Measurements from ENCODE around the gene MCTP2.
"Not testable (repeated sequence)": the region's sequence is repeated elsewhere in the genome, so short reads cannot be mapped to it uniquely, and the experiment has no call there.

GRCh38 chr15:94243003-94243402 lies 11.6 kb downstream of the MCTP2 start:
- TF ChIP-seq CTCF (tag by site-specific recombination; IDR thresholded peaks at IDR 0.05); ZNF510 (tag by site-specific recombination; IDR thresholded peaks at IDR 0.05; ENCODE audit: insufficient replicate concordance); ZNF239 (tag by site-specific recombination; IDR thresholded peaks at IDR 0.05); ZNF146 (tag by site-specific recombination; IDR thresholded peaks at IDR 0.05); ELK4 (IDR thresholded peaks at IDR 0.05; ENCODE audit: borderline replicate concordance, low read depth, low read length); ZNF433 (tag by site-specific recombination; IDR thresholded peaks at IDR 0.05; ENCODE audit: low read depth); YY1 (tag by site-specific recombination; IDR thresholded peaks at IDR 0.05); ZFP3 (tag by site-specific recombination; IDR thresholded peaks at IDR 0.05; ENCODE audit: low read depth); ZNF211 (tag by site-specific recombination; IDR thresholded peaks at IDR 0.05; ENCODE audit: low read depth); ZNF311 (tag by site-specific recombination; IDR thresholded peaks at IDR 0.05; ENCODE audit: borderline replicate concordance): not testable (repeated sequence)
- TF ChIP-seq, protein P1, sequence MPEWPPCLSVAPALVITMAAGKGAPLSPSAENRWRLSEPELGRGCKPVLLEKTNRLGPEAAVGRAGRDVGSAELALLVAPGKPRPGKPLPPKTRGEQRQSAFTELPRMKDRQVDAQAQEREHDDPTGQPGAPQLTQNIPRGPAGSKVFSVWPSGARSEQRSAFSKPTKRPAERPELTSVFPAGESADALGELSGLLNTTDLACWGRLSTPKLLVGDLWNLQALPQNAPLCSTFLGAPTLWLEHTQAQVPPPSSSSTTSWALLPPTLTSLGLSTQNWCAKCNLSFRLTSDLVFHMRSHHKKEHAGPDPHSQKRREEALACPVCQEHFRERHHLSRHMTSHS (tag by site-specific recombination; IDR thresholded peaks at IDR 0.05), result not testable (repeated sequence)
- TF ChIP-seq, protein P2, sequence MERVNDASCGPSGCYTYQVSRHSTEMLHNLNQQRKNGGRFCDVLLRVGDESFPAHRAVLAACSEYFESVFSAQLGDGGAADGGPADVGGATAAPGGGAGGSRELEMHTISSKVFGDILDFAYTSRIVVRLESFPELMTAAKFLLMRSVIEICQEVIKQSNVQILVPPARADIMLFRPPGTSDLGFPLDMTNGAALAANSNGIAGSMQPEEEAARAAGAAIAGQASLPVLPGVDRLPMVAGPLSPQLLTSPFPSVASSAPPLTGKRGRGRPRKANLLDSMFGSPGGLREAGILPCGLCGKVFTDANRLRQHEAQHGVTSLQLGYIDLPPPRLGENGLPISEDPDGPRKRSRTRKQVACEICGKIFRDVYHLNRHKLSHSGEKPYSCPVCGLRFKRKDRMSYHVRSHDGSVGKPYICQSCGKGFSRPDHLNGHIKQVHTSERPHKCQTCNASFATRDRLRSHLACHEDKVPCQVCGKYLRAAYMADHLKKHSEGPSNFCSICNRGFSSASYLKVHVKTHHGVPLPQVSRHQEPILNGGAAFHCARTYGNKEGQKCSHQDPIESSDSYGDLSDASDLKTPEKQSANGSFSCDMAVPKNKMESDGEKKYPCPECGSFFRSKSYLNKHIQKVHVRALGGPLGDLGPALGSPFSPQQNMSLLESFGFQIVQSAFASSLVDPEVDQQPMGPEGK (tag by site-specific recombination; IDR thresholded peaks at IDR 0.05), result not testable (repeated sequence)
- TF ChIP-seq, protein P3, sequence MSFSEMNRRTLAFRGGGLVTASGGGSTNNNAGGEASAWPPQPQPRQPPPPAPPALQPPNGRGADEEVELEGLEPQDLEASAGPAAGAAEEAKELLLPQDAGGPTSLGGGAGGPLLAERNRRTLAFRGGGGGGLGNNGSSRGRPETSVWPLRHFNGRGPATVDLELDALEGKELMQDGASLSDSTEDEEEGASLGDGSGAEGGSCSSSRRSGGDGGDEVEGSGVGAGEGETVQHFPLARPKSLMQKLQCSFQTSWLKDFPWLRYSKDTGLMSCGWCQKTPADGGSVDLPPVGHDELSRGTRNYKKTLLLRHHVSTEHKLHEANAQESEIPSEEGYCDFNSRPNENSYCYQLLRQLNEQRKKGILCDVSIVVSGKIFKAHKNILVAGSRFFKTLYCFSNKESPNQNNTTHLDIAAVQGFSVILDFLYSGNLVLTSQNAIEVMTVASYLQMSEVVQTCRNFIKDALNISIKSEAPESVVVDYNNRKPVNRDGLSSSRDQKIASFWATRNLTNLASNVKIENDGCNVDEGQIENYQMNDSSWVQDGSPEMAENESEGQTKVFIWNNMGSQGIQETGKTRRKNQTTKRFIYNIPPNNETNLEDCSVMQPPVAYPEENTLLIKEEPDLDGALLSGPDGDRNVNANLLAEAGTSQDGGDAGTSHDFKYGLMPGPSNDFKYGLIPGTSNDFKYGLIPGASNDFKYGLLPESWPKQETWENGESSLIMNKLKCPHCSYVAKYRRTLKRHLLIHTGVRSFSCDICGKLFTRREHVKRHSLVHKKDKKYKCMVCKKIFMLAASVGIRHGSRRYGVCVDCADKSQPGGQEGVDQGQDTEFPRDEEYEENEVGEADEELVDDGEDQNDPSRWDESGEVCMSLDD (tag by site-specific recombination; IDR thresholded peaks at IDR 0.05), result not testable (repeated sequence)
